Ramos (cell line): ENCODE results near the gene SRL.

Experiments used
- in situ Hi-C: fragments of 300-500 bp; cut with MboI; formaldehyde crosslinking; loops from one replicate; pipeline ENCODE4 v1.14.3; 2022; ENCODE audit warnings: low sequenced_read_pairs; ENCODE audit not compliant: unreplicated experiment

Gene SRL

DNA sequence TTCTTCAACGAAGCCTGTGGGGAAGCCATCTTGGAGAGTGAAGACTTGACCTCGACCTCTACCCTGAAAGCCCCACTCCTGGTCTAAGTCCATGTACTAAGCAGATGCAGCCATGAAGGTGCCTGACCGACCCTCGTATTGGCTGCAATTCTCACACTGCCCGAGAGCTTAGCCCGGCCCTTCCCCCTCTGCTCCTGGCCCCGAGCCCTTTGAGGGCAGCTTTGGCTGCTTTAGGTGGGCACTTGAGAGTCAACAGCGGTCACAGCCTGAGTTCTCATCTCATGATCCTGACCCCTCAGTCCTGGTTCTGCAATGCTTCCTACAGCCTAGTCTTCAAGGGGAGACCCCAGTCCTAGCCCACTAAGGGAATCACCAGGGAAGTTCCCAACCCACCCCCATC, 35.9 kb downstream of the SRL start:
- in situ Hi-C loops = no loop called here

DNA sequence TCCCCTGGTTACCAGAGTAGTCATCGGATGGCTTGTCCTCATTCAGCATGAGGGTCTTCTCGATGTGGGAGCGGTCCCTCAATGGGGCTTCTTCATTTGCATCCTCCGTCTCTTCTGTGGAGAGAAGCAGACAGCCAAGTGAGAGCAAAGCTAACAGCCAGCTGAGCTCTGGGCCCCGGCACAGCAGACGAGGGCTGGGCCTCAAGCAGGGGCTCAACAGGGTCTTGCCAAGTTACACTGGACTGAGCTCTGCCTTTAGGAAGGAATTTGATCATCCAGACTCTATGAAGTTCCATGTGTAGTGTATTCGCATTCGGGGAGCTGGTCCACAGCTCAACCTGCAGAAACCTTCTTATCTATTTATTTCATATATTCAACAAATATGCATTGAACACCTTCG, 37.4 kb downstream of the SRL start:
- in situ Hi-C loops = no loop called here

DNA sequence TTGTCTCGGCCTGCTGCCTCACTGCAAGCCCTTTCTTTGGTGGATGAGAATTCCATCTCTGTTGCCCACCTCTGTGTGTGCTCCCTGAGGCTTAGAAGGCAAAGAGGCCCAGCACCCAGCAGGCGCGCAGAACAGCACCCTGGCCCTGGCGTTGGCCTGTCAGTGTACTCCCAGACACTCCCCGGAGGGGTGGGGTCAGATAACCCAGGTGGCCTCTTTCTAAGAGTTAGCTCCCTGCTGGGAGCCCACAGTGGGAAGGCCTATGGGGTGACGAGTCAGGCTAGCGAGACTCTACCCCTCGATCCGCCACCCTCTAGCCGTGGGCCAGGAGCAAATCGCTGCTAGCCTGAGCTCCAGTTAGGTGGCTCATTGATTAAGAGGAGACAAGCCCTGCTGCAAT, 38.1 kb downstream of the SRL start:
- in situ Hi-C loops = no loop called here

DNA sequence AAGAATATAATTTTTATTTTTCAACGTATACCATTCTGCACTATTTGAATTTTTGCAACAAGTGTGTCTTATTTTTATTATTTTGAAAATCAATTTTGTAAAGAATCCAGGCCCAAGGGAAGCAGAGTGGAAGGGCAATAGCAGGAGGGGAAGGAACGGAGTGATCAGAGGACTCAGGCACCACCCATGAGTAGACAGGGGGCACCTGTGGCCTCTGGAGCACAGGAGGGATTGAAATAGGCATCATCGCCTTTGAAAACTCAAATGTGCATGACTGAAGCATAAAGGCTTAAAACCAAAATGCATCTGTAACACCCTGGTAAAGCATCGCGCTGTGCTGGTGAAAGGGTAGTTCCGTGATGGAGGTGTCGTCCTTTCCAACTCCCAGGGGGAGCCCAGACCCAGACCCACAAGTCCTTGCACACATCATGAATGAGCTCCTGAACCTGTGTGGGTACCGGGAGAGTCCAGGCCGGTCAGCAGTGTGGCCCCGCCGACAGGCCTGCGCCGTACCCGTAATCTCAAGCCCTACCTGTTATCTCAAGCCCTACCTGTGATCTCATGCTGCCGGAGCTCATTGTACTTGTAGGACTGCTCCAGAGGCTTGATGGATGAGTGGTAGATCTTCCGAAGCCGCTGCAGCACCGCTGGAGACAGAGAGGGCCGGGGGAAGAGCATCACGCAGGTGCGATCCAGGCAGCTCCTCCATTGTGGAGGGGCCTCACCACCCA, 39.1 kb downstream of the SRL start:
- in situ Hi-C loops = no loop called here

DNA sequence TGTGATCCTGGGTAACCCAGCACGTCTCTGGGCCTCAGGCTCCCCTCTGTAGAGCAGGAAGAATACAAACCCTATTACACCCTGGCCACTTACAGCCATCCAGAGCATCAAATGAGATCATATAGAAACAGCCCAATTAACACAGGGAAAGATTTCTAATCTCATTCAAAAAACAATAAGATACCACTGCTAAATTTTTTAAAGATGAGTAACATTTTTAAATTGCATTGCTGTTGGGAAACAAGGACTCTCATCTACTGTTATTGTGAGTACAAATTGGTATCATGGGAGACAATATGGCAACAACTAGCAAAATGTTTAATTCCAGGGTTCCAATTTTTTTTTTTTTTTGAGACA, 41.1 kb downstream of the SRL start:
- in situ Hi-C loops = no loop called here

DNA sequence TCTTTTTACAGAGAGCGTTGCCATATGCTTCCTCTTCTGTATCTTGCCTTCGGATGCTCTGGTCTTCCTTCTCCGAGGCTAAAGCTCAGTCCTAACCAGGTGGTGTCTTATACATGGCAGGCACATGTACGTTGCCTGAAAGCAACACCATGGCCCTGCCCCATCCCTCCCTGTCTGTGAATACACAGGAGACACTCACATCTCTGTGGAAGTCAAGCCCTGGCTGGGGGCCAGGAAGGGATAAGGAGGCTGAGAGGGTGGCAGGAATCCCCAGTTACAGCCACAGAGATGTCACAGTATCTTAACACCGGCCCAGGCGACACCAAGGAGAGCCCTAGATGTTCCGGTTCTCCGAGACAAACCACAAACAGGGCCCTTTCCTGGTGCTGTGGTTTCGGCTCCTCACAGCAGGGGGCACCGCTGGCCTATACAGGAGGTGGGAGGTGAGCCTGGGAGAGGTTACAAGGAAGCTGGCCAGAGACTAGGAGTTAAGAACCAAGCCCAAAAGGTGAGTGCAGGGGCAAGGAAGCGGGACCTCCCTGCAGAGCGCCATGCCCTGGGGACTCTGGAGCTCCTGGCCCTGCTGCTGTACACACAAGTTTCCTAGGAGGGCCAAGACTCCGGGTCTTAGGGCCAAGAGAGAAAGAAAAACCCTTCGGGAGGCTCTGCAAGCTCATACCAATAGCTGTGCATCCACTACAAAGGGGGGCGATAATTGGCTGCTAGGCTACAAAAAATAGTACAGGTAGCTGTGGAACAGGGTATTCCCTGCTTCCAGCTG, 41.7 kb downstream of the SRL start:
- in situ Hi-C loops = loop anchor here (10.0 kb wide), 1 partner anchor 125 kb away; no protein-coding TSS in a partner anchor

DNA sequence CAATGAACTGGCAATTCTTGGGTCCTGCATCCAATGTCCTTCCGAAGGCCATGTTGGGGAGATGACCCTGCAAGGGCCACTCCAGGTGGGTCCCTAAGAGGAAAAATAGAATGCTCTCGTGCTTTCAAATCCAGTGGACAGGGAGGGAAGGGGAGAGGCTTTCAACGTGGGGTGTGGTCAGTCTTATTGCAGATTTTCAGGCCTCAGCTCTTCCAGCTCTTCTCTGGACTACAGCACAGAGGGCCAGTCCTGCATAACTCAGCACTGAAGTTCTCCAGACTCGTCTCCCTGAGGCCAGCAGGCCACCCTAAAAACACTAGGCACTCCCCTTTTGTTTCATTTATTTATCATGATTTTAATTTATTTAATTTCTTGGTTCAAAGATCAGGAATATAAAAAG, 43.1 kb downstream of the SRL start:
- in situ Hi-C loops = loop anchor here (10.0 kb wide), 1 partner anchor 126 kb away; no protein-coding TSS in a partner anchor

DNA sequence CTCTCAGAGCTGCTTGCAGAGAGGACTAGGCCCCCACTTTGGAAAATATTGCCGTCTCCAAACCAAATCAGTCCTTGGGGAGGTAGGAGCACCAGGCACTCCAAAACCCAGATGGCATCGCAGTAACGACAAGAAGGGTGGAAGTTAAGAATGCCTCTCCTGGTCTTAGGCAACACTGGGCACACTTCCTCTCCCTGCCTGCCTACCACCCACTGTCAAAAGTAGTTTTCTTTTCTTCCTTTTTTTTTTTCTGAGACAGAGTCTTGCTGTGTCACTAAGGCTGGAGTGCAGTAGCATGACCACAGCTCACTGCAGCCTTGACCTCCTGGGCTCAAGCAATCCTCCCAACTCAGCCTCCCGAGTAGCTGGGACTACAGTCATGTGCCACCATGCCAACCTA, 47.2 kb downstream of the SRL start:
- in situ Hi-C loops = loop anchor here (10.0 kb wide), 1 partner anchor 130 kb away; no protein-coding TSS in a partner anchor

DNA sequence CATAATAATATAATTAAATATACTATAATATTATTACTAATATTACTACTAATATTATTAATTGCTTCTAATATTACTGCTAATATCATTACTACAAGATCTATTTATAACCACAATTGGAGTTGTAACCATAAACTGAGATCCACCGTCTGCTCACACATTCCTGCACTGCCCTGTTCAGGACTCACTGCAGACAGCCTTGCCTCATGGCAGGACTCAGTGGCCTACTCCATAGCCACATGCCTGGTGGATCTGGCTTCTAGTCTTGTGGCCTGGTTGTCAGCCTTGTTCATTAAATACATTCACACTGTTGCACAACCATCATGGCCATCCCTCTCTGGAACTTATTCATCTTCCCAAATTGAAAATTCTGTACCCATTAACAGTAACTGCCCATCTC, 48.0 kb downstream of the SRL start:
- in situ Hi-C loops = loop anchor here (10.0 kb wide), 1 partner anchor 131 kb away; no protein-coding TSS in a partner anchor

DNA sequence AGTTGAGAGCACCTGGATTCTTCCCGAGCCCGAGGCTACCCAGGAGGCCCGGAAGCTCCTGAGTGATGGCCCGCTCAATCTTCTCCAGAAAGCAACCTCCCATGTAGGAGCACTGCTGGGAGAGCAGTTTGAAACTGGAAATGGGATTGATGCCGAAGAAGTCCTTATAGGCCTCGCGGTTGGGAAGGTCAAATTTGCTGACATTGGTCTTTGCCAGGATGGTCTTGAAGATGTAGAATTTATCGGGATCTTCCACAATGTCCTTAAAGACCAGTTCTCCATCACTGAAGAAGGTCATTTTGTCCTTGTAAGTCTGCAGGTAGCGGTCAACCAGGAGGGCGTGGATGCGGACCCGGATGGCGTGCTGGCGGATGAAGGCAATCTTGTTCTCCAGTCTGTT, 49.7 kb downstream of the SRL start:
- in situ Hi-C loops = loop anchor here (10.0 kb wide), 1 partner anchor 133 kb away; no protein-coding TSS in a partner anchor

DNA sequence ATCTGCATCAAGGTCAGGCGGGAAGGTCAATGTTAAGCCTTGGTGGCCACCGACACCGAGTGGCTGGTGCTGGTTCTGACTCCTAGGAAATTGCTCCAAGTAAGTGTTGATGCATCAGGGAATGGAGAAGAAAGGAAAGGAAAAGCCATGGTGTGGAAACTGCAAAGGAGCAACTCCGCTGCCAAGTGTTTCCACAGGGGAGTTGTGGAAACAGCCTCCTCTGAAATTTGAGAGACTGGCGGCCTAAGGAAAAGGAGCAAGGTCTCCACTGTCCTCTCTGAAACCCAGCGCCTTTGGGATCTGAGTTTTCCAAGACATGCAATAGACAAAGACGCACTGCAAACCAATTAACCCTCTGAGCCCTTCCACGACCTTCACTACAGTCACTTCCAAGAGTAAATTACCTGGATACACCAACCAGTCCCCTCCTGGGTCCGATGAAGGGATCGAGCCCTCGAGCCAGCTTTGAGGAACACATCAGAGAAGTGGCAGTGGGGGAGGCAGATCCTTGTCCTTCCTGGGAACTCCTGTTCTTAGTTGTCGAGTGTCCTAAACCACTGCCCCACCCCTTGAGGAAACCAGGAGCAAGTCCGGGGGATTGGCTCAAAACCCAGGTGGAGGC, 51.1 kb downstream of the SRL start:
- in situ Hi-C loops = loop anchor here (10.0 kb wide), 1 partner anchor 134 kb away; no protein-coding TSS in a partner anchor

DNA sequence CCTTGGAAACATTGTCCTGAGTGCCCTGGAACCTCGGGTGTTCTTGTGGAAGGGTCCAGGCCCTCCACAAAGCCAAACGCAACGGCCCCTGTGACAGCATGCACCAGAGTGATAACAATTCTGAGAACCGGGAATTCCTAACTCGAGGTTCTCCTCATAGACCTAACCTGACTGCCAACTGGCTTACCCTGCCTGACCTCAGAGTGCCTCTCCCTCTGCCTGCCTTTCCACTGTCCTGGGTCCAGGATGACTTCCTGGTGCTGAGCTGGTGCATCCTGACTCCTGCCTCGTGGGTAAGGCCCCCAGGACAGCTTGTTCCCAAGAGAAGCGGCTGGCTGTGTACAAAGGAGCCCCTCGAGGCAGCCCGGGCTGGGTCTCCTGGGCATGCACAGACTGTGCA, 51.8 kb downstream of the SRL start:
- in situ Hi-C loops = loop anchor here (10.0 kb wide), 1 partner anchor 135 kb away; no protein-coding TSS in a partner anchor

DNA sequence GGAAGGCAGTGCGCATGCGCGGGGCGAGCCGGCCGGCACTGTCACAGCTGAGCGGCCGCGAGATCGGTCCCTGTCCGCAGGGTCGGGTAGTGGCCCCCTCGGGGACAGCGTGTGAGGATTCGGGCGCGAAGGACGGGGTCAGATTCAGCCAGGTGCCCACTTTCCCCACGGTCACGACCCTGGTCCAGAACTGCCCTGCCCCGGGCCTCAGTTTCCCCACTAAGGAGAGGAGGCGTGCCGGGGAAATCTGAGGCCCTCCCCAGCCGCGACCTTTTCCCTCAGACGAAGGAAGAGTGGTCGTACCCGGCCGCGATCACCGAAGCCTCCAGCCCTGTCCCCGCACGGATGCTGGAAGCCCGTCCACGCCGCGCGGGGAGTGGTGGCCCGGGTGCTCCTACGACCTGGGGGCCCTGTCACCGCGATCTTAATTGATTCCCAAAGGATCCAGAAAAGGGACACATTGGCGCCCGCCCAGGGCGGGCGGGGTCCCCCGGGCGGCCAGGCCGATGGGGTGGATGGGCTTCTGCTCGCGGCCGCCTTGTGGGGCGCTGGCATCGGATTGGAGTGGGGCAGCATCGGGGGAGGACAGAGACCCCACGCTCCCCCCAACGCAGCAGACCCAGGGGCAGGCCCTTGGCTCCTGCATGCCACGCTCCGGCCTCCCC, 57.7 kb downstream of the SRL start:
- in situ Hi-C loops = no loop called here

DNA sequence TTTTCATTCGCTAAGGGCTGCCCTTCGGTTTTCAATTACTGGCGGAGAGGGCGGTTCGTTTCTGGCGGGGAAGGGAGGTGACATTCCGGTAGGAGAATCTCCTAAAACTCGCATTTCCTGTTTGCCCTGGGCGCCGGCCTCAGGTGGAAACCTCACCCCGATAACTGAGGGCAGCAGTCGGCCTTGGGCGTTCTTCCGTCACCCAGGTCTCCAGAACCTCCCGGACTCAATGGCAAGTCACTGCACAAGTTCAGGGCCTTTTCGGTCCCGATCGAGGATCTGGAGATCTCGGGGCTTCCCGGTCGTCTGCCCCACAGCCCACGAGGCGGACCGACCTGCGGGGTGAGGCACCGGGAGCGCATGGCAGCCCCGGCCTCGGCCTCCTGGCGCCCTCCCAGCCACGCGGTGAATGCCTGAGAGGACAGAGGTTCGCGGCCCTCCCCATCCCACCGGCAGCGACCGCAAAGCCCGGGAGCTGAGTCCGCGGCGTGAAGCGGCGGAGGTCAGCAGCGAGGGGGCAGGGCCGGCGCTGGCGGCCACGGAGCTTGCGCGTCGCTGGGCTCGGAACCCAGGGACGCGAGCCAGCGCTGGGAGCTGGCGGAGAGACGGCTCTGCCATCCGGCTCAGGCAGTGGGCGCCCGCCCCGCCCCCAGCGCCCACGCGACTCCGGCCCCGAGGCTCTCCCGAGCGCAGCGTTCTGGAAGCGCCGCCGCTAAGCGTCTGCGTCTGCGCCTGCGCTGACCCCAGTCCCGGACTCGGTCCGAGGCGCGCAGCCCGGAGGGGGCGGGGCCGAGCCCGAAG, 58.4 kb downstream of the SRL start:
- in situ Hi-C loops = no loop called here

DNA sequence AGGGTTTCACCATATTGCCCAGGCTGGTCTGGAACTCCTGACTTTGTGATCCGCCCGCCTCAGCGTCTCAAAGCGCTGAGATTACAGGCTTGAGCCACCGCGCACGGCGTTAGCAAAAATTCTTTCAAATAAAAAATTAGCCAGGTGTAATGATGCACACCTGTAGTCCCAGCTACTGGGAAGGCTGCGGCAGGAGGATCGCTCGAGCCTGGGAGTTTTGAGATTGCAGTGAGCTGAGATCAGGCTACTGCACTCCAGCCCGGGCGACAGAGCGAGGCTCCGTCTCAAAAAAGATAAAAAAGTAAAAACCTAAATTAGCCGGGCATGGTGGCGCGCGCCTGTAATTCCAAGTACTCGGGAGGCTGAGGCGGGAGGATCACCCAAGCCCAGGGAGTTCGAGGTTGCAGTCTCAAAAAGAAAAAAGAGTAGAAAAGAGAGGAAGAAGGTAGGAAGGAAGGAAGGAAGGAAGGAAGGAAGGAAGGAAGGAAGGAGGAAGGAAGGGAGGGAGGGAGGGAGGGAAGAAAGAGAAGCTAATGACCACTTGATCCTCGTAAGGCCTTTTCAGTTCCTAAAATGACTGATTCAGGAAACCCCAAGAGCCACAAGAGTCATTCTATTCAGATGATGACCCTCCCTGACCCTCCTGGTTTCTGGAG, 59.2 kb downstream of the SRL start:
- in situ Hi-C loops = no loop called here

DNA sequence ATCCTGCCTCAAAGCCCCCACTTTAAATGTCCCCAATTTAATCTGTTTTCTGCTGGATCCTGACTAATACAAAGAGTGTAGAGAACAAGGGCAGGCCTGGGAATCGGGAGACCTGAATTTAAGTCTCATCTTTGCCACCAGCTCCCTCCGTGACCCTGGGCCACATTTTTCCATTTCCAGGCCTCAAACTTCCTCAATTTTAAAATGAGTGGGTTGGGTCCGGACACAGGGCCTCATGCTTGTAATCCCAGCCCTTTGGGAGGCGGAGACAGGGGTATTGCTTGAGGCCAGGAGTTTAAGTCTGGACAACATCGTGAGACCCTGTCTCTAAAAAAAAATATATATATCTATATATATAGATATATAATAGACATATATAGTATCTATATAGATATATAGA, 61.4 kb downstream of the SRL start:
- in situ Hi-C loops = no loop called here

DNA sequence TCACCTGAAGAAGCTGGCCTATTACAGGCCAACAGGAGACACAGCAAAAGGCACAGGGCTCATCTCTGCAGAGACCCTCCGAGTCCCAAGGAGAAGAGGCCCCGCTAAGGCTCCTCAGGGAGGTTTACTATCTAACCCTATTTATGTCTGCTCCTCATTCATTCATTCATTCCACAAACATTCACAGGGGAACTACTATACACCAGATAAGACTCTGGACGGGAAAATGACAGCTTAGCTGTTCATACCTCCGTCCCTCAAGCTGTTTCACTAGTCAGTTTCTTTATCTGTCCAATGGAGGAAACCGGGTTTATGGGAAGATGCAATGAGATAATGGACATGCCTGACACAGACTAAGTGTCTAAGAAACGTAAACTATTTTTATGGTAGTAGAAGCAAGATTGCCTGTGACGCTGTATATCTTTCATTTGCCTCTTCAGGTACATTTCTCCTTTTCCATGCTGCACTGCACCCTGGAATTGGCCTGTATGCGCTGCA, 62.1 kb downstream of the SRL start:
- in situ Hi-C loops = no loop called here

DNA sequence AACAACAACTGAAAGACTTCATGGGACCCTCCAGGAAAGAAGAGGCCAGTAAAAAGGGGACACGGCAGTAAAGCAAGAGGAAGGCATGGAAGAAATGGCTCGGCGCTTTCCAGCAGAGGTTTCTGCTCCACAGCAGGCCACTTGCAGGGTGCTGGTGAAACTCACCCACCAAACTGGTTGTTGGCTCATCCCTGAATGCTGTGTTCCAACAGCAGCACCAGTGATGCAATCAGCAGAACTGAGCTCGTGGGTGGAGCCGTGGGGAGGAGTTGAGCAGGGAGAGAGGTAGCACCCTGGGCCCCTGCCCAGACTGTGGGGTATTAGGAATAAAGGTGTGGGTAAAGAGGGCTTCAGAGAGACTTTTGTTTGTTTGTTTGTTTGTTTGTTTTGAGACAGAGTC, 62.9 kb downstream of the SRL start:
- in situ Hi-C loops = no loop called here

DNA sequence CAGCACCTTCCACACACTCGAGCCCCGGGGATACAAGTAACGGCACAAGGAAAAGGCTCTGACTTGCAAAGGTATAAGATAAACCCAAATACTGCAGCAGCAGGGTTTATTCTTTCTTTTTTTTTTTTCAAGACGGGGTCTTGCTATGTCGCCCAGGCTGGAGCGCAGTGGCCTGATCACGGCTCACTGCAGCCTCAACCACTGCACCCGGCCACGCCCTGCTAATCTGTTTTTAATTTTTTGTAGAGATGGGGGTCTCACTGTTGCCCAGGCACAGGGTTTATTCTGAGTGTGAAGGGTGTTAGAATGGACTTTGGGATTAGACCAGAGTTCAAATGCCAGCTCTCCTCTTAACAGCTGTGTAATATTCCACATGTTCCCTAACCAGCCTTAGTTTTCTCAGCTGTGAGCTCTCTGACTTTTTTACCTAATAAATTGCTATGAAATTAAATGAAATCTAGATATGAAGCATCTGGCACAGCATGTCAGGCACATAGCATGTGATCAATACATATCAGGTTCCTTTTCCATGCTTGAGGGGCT, 63.3 kb downstream of the SRL start:
- in situ Hi-C loops = no loop called here
